HCT116 (cell line): Measurements from ENCODE around the gene SETD1A.

ENCODE experiments used
- MAX ChIP-seq: IDR thresholded peaks from 2 replicates; pipeline ENCODE4 v1.6.1; 2012
- POLR2A ChIP-seq: IDR thresholded peaks from 2 replicates; pipeline ENCODE4 v1.7.0; 2011; ENCODE audit warnings: borderline replicate concordance; ENCODE audit not compliant: insufficient read depth, insufficient read length; ENCODE audit errors: extremely low read depth
- RAD21 ChIP-seq: IDR thresholded peaks from 2 replicates; pipeline ENCODE4 v1.6.1; 2012; ENCODE audit warnings: low read depth, mild to moderate bottlenecking
- SP1 ChIP-seq: IDR thresholded peaks from 2 replicates; pipeline ENCODE4 v1.6.1; 2012; ENCODE audit warnings: low read depth
- ZFX ChIP-seq: fragments of 450-650 bp; IDR thresholded peaks from 2 replicates; pipeline ENCODE4 v1.6.1; 2017
- ZNF274 ChIP-seq: fragments of 200-500 bp; sonication (Bioruptor generic); IDR thresholded peaks from 2 replicates; pipeline ENCODE4 v1.6.1; 2014; ENCODE audit warnings: mild to moderate bottlenecking, low read depth, low read length, inconsistent platforms
- TF ChIP-seq, protein P1 (sequence below), 3 experiments: fragments of 200-600 bp in 1 of 3; sonication (generic) in 1 of 3; IDR thresholded peaks in 2 of 3; conservative IDR thresholded peaks in 1 of 3; 2 replicates each; pipeline ENCODE4 v1.5.1; 2012 to 2017; ENCODE audit warnings: low read depth in 2 of 3, low read length in 2 of 3, antibody characterized with exemption in 1 of 3, borderline replicate concordance in 1 of 3, control low read depth in 1 of 3, mild to moderate bottlenecking in 1 of 3, mixed read lengths in 1 of 3, mixed run types in 1 of 3, moderate library complexity in 1 of 3; ENCODE audit not compliant: insufficient read depth in 1 of 3

GRCh38 chr16:30924076-30924912 is 33.3 kb upstream of the SETD1A start:
- no peak for TF ChIP-seq RAD21
- TF ChIP-seq, protein P1, sequence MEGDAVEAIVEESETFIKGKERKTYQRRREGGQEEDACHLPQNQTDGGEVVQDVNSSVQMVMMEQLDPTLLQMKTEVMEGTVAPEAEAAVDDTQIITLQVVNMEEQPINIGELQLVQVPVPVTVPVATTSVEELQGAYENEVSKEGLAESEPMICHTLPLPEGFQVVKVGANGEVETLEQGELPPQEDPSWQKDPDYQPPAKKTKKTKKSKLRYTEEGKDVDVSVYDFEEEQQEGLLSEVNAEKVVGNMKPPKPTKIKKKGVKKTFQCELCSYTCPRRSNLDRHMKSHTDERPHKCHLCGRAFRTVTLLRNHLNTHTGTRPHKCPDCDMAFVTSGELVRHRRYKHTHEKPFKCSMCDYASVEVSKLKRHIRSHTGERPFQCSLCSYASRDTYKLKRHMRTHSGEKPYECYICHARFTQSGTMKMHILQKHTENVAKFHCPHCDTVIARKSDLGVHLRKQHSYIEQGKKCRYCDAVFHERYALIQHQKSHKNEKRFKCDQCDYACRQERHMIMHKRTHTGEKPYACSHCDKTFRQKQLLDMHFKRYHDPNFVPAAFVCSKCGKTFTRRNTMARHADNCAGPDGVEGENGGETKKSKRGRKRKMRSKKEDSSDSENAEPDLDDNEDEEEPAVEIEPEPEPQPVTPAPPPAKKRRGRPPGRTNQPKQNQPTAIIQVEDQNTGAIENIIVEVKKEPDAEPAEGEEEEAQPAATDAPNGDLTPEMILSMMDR (IDR thresholded peaks at IDR 0.05 in 2 of 3, conservative IDR thresholded peaks at IDR 0.05 in 1 of 3; ENCODE audit: borderline replicate concordance in 1 of 3, insufficient read depth in 1 of 3, low read depth in 2 of 3, low read length in 2 of 3): no peak
- TF ChIP-seq ZFX: peak; percentile 34; the same call in 1 of the 2 replicates
- TF ChIP-seq POLR2A: no peak
- no peak for TF ChIP-seq SP1
- TF ChIP-seq MAX: no peak
- TF ChIP-seq ZNF274: no peak
